ENCODE measurements around the gene XPNPEP3.
"Not testable (repeated sequence)": the region's sequence is repeated elsewhere in the genome, so short reads cannot be mapped to it uniquely, and the experiment has no call there.

The XPNPEP3 gene

DNA sequence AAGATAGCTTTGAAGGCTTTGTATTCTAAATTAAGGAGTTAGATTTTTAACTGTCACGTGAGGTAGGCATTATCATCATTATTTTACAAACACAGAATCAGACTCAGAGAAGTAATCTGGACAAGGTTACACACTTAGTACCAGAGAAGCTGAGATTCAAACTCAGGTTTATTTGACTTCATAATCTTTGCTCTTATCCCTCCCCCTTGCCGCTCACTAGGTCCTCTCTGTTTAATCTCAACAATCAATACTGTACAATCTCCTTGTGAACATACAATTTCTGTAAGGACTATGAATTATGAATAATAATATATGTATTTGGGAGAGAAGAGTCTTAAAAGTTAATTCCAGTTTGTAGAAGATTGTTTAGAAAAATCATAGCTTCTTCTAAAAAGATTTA is 10.2 kb downstream of the XPNPEP3 start:
- Histone ChIP-seq H3K36me3 (ENCODE audit: insufficient read depth, low read length) (peaks cover 9% of the 10 kb centered on the region; the same call in 1 of the 2 replicates), H3F3A (ENCODE audit: insufficient read depth, low read length) (no peaks in the 10 kb centered on the region), H3K4me3 (ENCODE audit: low read depth, low read length, poor library complexity, severe bottlenecking) (no peak overlapping the region), H3K27me3 (ENCODE audit: insufficient read depth, low read length) (no peaks in the 10 kb centered on the region), H4K20me1 (ENCODE audit: insufficient read depth, low read length) (no peaks in the 10 kb centered on the region), H3K4me2 (ENCODE audit: low read length) (no peak overlapping the region), H3K4me1 (ENCODE audit: insufficient read depth, low read length, severe bottlenecking) (peaks cover 7% of the 10 kb centered on the region), H3K9me2 (ENCODE audit: low read depth, low read length) (no peaks in the 10 kb centered on the region), H3K27ac (ENCODE audit: low read depth, low read length, poor library complexity, severe bottlenecking) (no peak overlapping the region), H3K9me3 (ENCODE audit: low read length) (no peaks in the 10 kb centered on the region), H2AFZ (ENCODE audit: low read length) (no peak overlapping the region), H3K9ac (ENCODE audit: low read length) (no peak overlapping the region), H3K79me2 (ENCODE audit: insufficient read depth, low read length) (peaks cover 4% of the 10 kb centered on the region; the same call in 1 of the 2 replicates)
- no peak for TF ChIP-seq EZH2 (IDR thresholded peaks at IDR 0.05; ENCODE audit: borderline replicate concordance, low read length)
- TF ChIP-seq, protein P1, sequence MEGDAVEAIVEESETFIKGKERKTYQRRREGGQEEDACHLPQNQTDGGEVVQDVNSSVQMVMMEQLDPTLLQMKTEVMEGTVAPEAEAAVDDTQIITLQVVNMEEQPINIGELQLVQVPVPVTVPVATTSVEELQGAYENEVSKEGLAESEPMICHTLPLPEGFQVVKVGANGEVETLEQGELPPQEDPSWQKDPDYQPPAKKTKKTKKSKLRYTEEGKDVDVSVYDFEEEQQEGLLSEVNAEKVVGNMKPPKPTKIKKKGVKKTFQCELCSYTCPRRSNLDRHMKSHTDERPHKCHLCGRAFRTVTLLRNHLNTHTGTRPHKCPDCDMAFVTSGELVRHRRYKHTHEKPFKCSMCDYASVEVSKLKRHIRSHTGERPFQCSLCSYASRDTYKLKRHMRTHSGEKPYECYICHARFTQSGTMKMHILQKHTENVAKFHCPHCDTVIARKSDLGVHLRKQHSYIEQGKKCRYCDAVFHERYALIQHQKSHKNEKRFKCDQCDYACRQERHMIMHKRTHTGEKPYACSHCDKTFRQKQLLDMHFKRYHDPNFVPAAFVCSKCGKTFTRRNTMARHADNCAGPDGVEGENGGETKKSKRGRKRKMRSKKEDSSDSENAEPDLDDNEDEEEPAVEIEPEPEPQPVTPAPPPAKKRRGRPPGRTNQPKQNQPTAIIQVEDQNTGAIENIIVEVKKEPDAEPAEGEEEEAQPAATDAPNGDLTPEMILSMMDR (IDR thresholded peaks at IDR 0.05; ENCODE audit: low read length), result no peak

GRCh38 chr22:40868379-40868778 is 11.4 kb downstream of the XPNPEP3 start:
- not testable (repeated sequence) for H4K20me1 ChIP-seq (ENCODE audit: insufficient read depth, low read length); H3K4me3 ChIP-seq (ENCODE audit: low read depth, low read length, poor library complexity, severe bottlenecking); H3K27ac ChIP-seq (ENCODE audit: low read depth, low read length, poor library complexity, severe bottlenecking); H3K9ac ChIP-seq (ENCODE audit: low read length); H3F3A ChIP-seq (ENCODE audit: insufficient read depth, low read length); H2AFZ ChIP-seq (ENCODE audit: low read length); H3K36me3 ChIP-seq (ENCODE audit: insufficient read depth, low read length); H3K9me3 ChIP-seq (ENCODE audit: low read length); H3K9me2 ChIP-seq (ENCODE audit: low read depth, low read length); H3K27me3 ChIP-seq (ENCODE audit: insufficient read depth, low read length); H3K4me2 ChIP-seq (ENCODE audit: low read length); H3K79me2 ChIP-seq (ENCODE audit: insufficient read depth, low read length); H3K4me1 ChIP-seq (ENCODE audit: insufficient read depth, low read length, severe bottlenecking)

- no peak overlapping the region for H3K4me2 ChIP-seq (ENCODE audit: low read length)
- no peak overlapping the region for H3K4me3 ChIP-seq (ENCODE audit: low read depth, low read length, poor library complexity, severe bottlenecking)
Observed at GRCh38 chr22:40874016-40874415, 17.1 kb downstream of the XPNPEP3 start.

GRCh38 chr22:40875111-40875510 is 18.2 kb downstream of the XPNPEP3 start:
- H3K79me2 ChIP-seq (ENCODE audit: insufficient read depth, low read length), result no peaks in the 10 kb centered on the region
- TF ChIP-seq EZH2 (IDR thresholded peaks at IDR 0.05; ENCODE audit: borderline replicate concordance, low read length), result no peak
- TF ChIP-seq, protein P1 (IDR thresholded peaks at IDR 0.05; ENCODE audit: low read length), result no peak

More at GRCh38 chr22:40874016-40874415, 17.1 kb downstream of the XPNPEP3 start:
- Histone ChIP-seq H3K27ac (ENCODE audit: low read depth, low read length, poor library complexity, severe bottlenecking) (no peak overlapping the region), H3K36me3 (ENCODE audit: insufficient read depth, low read length) (peaks cover 15% of the 10 kb centered on the region; the same call in 1 of the 2 replicates), H3K9me2 (ENCODE audit: low read depth, low read length) (no peaks in the 10 kb centered on the region), H3K4me1 (ENCODE audit: insufficient read depth, low read length, severe bottlenecking) (no peaks in the 10 kb centered on the region), H3K79me2 (ENCODE audit: insufficient read depth, low read length) (no peaks in the 10 kb centered on the region), H2AFZ (ENCODE audit: low read length) (no peak overlapping the region), H3F3A (ENCODE audit: insufficient read depth, low read length) (no peaks in the 10 kb centered on the region), H4K20me1 (ENCODE audit: insufficient read depth, low read length) (no peaks in the 10 kb centered on the region), H3K9ac (ENCODE audit: low read length) (no peak overlapping the region), H3K27me3 (ENCODE audit: insufficient read depth, low read length) (no peaks in the 10 kb centered on the region), H3K9me3 (ENCODE audit: low read length) (no peaks in the 10 kb centered on the region)
- TF ChIP-seq, protein P1 (IDR thresholded peaks at IDR 0.05; ENCODE audit: low read length), result no peak

More at GRCh38 chr22:40875111-40875510, 18.2 kb downstream of the XPNPEP3 start:
- no peaks in the 10 kb centered on the region for H3K9me2 ChIP-seq (ENCODE audit: low read depth, low read length)
- H4K20me1 ChIP-seq (ENCODE audit: insufficient read depth, low read length), result no peaks in the 10 kb centered on the region
- no peak overlapping the region for H3K9ac ChIP-seq (ENCODE audit: low read length)
- no peak overlapping the region for H3K4me2 ChIP-seq (ENCODE audit: low read length)
- H3K4me1 ChIP-seq (ENCODE audit: insufficient read depth, low read length, severe bottlenecking), result no peaks in the 10 kb centered on the region
- H3K27me3 ChIP-seq (ENCODE audit: insufficient read depth, low read length), result no peaks in the 10 kb centered on the region
- H3K27ac ChIP-seq (ENCODE audit: low read depth, low read length, poor library complexity, severe bottlenecking), result no peak overlapping the region
- H3F3A ChIP-seq (ENCODE audit: insufficient read depth, low read length), result no peaks in the 10 kb centered on the region
- no peaks in the 10 kb centered on the region for H3K9me3 ChIP-seq (ENCODE audit: low read length)
- H2AFZ ChIP-seq (ENCODE audit: low read length), result no peak overlapping the region
- no peak overlapping the region for H3K4me3 ChIP-seq (ENCODE audit: low read depth, low read length, poor library complexity, severe bottlenecking)
- H3K36me3 ChIP-seq (ENCODE audit: insufficient read depth, low read length), result peaks cover 11% of the 10 kb centered on the region; the same call in 1 of the 2 replicates
